GM21786 (cell line): ENCODE results near the gene PRX.
"Not testable (repeated sequence)": the region's sequence is repeated elsewhere in the genome, so short reads cannot be mapped to it uniquely, and the experiment has no call there.

Source experiments
- ATAC-seq: cut with Tn5 transposase; IDR thresholded peaks from one replicate; pipeline ENCODE4 v1.9.1; 2021; ENCODE audit not compliant: unreplicated experiment

Gene PRX

GRCh38 chr19:40392894-40393517 is 20.2 kb downstream of the PRX start:
- ATAC-seq: no peak

- ATAC-seq: no peak
Observed at GRCh38 chr19:40392123-40392522, 21.1 kb downstream of the PRX start.

- ATAC-seq: no peak
Observed at GRCh38 chr19:40390084-40390742, 23.0 kb downstream of the PRX start, which contains the start of gene HIPK4. TSS of gene HIPK4 (minus strand) at chr19:40390181. CDS start at chr19:40389902, 279 bp downstream.

GRCh38 chr19:40389404-40390083 is 23.6 kb downstream of the PRX start:
- no peak for ATAC-seq

- no peak for ATAC-seq
Observed at GRCh38 chr19:40388481-40388880, 24.7 kb downstream of the PRX start.

GRCh38 chr19:40387155-40387554 is 26.0 kb downstream of the PRX start:
- ATAC-seq: no peak

- no peak for ATAC-seq
Observed at GRCh38 chr19:40383668-40384248, 29.4 kb downstream of the PRX start.

GRCh38 chr19:40381321-40381720 is 31.9 kb downstream of the PRX start:
- no peak for ATAC-seq

- ATAC-seq: no peak
Observed at GRCh38 chr19:40380199-40381037, 32.8 kb downstream of the PRX start.

- ATAC-seq: no peak
Observed at GRCh38 chr19:40379446-40380198, 33.6 kb downstream of the PRX start.

GRCh38 chr19:40378509-40378908 is 34.7 kb downstream of the PRX start:
- ATAC-seq: no peak

- ATAC-seq: no peak
Observed at GRCh38 chr19:40377876-40378385, 35.2 kb downstream of the PRX start.

GRCh38 chr19:40376286-40376862 is 36.8 kb downstream of the PRX start:
- no peak for ATAC-seq

GRCh38 chr19:40374084-40374483 is 39.1 kb downstream of the PRX start:
- no peak for ATAC-seq

GRCh38 chr19:40371802-40372122 is 41.4 kb downstream of the PRX start:
- no peak for ATAC-seq

- no peak for ATAC-seq
Observed at GRCh38 chr19:40370997-40371801, 42.0 kb downstream of the PRX start.

- ATAC-seq: not testable (repeated sequence)
Observed at GRCh38 chr19:40370253-40370652, 42.9 kb downstream of the PRX start.

GRCh38 chr19:40369797-40370196 is 43.4 kb downstream of the PRX start:
- ATAC-seq: no peak
